ENCODE measurements around the gene HOXD11.

The HOXD11 gene

DNA sequence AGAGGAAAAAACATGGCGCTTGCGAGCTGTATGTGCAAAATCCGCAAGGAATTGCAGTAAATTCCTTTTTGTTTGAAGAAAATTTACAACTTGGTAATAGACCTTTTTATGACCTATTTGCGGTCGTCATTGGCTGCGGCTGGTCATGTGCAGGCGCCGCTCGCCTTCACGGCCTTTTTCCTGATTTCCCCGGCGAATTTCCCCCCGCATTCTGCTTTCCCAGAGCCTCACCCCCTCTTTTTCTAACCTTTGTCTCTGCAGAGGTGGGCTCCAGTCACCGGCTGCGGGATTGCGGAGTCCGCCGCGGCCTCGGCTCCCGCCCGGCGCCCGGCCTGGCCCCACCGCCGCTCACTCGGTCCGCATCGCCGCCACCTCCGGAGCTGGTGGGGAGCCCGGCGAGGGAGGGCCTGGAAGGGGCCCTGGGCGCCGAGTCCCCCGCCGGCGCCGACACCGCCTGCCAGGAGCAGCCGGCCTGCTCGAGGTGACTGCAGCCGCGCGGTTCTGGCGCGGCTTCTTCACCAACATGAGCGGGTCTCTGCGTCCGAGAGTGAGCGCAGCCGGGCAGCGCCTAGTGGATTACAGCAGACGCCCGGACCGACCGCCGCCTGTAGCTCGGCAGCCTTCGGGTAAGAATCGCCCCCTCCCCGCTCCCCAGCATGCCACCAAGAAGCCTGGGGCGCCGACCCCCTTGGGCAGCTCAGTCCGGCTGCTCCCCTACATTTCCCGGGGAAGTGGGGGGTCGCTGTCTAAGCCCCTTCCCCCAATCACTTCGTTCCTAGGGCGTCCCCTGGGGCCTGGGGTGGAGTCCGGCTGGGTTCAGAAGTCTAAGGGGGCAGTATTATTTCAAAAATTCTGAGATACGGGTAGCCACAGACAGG is 29.5 kb downstream of the HOXD11 start:
- no peak for DNase-seq

DNA sequence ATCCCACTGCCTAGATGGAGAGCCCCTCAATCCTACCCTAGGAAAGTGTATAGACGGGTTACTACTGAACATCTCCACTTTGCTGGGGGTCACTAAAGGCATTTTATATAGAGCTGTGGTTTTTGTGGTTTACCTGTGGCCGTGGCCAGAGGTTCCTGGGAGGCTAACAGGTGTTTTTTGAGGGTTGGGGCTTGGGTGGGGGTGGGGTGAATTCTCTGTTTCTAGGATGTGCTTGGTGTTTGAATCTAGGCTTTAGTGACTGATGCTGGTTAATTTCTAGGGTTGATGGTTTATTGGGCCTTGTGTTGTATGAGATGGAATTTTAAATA is 30.1 kb downstream of the HOXD11 start:
- no peak for DNase-seq

DNA sequence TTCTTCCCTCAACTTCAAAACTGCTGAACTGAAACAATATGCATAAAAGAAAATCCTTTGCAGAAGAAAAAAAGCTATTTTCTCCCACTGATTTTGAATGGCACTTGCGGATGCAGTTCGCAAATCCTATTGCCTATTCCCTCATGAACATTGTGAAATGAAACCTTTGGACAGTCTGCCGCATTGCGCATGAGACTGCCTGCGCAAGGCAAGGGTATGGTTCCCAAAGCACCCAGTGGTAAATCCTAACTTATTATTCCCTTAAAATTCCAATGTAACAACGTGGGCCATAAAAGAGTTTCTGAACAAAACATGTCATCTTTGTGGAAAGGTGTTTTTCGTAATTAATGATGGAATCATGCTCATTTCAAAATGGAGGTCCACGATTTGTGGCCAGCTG is 30.8 kb downstream of the HOXD11 start:
- no peak for DNase-seq

DNA sequence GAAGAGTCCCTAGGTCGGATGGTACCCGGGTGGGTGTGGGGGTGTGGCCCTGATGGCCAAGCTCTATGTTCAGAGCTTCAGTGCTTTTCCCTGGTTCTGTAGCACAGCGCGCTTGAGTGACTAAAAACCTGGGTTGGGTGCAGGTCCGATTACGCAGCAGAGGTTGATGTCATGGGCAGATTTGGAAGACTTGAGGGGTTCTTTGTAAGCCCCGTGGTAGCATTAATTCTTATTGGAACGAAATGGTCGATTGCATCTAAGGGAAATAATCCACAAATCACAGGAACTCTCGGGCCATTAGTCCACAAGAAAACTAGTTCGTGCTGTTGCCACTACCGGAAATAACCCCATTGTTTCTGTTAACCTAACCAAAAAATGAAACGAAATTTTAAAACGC is 31.4 kb downstream of the HOXD11 start:
- no peak for DNase-seq

DNA sequence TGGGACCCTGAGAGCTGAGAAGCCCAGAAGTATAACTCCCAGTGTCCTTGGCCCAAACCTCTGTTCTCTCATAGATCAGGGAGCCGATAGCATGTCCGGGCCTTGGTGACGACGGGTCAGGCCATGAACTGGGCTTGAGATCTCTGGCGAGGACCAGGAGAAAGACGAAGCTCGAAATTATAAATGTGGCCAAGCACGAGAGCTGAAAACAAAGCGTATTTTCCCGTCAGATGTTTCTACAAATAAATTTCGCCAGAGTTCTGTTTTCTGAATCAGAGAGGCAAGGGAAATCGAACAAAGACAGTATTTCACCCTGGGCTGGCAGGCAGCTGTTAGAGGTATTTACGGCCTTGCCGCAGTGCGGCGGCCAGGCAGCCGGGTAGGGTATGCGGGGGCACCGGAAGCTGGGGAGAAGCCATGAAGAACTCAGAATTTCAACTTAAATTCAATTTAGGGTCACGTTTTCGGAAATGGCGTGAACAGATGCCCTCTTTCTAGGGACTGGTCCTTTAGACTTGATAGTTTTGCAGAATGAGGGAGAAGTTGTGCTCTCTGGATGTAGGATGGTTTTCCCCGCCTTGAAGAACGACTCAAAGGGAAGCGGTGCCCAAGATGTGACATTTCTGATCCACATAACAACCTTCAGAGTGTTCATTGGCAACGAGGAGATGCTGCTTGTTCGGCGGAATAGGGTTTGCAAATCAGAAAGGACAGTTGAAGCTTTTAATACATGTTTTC is 32.0 kb downstream of the HOXD11 start:
- DNase-seq: no peak

DNA sequence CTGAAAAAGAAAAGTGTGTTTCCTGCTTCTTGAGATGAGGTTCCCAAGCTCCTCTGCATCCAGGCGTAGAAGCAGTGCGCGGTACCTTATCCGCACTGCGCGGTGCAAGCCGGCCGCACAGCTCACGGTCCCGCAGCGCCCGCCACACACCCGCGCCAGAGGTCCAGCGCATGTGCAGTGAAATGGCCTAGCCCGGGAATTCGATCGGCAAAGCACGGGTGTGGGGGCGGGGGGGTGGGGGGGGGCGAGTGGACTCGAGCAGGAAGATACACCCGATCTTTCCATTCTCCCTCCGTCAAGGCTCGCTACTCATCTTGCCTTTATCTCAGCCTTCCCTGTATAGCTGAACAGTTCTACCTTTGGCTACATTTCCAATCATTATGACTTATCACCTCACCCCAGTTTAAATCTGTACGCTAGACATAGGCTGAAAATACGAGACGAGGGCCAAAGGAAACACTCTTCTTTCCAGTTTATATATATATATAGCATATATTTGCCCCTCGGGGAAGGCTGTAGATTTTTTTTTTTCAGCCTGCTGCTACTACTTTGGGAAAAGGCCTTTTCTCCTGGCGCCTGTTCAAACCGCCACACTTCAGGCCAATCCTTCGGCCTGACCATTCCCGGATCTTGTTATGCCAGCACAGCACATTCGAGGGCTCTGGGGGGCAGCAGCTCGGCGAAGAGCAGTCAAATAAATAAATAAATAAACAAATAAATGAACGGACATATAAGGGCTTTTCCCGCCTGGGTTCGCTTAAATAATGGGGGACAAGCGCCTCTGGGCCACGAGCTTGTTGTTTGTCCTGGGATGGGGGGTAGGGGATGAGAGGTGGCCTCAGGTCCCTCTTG is 32.8 kb downstream of the HOXD11 start:
- DNase-seq: no peak

DNA sequence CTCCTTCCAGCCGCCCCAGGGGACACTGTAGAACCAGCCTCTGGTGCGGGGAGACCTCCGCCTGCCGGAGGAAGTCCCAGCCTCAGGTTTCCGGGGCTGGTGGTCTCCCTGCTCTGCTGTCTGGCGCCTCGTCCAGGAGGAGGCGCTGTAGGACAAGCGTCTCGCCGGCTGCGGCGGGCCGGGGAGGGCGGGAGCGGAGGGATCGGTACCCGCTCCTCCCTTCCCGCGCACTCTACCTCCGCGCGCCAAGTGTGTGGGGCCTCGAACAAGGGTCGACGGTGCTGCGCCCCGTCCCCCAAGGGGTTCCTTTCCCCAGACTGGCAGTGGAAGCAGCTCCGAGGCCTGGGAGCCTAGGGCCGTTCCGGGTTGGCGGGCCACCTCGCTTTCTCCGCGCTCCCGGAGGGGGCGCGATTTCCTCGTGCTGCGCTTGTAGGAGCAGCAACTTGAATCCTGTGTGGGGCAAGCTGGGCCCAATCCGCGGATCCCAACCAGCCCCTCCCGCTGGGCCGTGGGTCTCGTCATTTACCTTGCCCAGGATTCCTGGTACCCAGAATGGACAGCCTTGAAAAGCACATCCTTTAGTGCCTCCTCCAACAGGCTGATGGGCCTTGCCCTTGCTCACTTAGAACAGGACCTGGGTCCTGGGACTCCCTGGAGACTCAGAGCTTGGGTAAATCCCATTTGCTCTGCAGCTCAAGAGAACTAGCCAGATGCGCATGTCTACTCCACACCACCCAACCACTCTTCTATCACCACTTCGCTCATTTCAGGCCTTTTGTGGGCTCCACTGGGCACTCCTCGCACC is 33.6 kb downstream of the HOXD11 start:
- peak; percentile 80 for DNase-seq

DNA sequence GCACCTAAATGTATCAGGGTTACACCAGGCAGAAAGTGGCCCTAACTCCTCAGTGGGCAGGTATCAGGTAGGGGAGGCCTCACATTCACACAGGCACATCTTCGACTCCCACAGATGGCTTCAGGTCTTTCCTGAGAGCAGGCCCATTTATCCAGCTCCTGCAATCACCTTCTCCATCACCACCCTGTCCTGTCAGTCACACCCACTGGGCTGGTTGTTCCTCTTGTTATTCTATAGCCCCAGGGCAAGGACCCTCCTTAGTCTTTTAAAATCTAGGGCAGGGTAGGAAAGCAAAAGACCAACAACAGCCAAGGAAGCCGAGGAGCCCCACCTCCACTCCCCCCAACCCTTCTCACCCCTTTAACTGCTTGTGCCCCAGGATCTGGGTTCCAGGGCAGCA is 35.2 kb downstream of the HOXD11 start:
- DNase-seq: no peak

DNA sequence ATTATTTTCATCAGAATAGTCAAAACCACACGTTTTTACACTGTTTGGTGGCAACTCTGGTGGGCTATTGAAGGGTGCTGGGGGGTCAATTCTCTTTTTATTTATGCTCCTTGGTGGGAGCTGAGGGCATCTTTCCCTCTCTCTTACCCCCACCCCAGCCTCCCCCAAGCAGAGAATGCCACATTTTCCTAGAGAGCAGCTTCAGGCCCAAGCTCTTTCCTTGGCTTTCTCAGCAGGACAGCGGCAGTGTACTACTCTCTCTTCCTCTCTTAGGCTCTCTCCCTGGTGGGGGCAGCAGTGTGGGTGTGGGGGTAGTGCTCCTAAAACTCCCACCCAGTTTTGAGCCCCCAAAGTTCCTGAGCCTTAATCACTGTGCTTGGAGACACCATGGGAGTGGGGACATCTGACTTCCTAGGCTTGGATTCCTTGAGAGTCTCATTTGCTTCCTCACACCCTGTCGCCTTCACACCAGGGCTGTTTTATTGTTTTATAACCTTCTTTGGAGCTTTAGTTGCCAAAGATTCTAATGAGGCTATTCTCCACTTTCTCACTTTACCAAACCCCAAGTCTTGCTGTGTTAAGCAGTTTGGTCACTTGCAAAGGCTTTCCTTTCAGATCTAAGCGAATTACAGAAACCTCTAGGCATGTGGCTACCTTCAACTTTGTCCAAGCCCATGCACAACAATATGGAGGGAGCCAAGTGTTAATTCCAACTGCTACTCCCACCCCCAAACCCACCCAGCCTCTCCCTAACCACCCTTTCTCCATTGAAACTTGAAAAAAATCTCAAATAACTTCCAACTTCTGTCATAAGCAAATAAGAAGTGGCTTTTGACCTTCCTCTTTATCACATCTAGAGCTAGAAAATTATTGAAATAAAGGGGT is 38.2 kb downstream of the HOXD11 start:
- DNase-seq: no peak

DNA sequence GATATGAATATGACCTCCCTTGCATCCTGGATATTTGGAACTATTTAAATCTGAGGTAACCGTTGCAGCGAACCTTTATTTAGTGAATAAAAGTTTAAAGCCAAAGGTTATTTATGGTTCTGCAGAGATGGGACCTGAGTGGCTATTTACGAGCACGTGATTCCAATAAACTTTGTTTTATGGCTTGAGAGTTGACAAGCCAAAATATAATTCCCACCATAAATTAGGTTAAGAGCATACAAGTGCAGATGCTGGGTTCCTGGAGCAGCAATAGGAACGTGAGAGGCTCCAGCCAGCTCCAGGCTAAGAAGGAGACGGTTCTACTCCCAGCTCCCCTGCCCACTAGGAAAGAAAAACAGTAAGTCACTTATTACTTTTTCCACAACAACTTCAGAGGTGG is 39.0 kb downstream of the HOXD11 start:
- no peak for DNase-seq

DNA sequence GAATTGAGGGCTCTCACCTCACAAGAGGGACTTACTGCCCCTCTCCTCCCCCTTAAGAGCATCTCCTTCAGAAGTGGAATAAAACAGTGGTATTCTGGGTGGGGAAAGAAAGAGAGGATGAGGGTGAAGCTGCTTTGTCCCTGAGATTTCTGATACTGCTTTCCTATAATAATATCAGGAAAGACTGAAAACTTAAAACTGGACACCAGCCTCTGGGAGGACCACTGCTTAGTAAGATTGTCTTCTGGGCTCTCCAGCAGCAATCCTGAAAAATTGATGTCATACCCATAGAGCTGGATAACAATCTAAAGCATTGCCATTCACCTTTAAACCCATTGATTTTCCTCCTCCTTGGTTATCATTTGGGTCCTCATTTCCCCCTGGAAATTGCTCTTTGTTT is 39.6 kb downstream of the HOXD11 start:
- DNase-seq: no peak

DNA sequence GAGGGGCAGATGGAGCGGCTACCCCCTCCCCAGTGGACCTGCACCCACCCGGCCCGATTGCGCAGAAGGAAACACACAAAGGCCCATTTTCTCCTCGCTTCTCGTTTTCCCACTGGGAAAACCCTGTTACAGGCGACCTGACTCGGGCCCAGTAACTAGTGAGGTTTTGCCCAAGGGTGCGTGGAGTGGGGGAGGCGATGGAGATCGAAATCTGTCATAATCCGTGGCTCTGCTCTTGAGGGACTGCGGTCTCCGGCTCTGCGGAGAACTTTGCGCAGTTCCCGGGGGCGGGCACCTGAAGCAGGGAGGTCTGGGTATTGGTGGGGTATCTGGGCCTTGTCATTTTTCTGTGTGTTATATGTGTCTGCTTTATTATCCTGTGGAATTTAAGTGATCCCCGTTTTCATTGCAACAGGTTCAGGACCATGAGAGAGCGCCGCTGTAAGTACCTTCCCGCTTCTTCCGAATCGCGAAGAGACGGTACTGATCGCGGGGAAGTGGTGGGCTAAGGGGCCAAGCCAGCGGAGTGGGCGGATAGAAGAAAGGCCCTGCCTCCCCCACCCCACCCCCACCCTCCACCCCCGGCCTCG is 40.2 kb downstream of the HOXD11 start:
- DNase-seq: no peak

DNA sequence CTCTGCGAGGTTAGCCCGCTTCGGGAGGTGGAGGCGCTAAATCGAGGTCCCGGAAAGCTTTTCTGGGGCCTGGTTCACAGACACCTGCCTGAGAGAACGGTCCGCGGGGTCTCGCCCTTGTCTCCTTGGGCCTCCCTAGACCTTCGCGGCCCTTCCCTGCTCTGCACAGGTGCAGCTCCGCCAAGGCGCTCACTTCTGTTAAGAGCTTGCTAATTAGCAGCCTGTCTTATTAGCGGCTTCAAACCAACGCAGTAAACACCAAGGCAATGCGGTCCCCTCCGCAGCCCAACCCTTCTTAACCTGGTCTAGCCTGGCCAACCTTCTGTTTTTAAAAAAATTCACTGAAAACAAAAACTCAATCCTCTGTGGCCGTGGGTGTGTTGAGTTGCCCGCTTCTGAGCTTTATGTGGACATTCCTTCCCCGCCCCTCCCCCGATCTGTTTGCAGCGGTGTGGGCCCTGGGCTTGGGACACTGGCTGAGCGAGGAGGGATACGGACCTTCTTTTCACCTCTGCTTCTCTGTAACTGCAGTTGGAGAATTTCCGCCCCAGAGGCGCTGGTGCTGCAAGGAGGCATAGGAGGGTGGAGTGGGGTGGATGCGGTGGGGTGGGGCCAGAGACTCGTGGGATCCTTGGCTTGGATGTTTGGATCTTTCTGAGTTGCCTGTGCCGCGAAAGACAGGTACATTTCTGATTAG is 40.9 kb downstream of the HOXD11 start:
- no peak for DNase-seq

DNA sequence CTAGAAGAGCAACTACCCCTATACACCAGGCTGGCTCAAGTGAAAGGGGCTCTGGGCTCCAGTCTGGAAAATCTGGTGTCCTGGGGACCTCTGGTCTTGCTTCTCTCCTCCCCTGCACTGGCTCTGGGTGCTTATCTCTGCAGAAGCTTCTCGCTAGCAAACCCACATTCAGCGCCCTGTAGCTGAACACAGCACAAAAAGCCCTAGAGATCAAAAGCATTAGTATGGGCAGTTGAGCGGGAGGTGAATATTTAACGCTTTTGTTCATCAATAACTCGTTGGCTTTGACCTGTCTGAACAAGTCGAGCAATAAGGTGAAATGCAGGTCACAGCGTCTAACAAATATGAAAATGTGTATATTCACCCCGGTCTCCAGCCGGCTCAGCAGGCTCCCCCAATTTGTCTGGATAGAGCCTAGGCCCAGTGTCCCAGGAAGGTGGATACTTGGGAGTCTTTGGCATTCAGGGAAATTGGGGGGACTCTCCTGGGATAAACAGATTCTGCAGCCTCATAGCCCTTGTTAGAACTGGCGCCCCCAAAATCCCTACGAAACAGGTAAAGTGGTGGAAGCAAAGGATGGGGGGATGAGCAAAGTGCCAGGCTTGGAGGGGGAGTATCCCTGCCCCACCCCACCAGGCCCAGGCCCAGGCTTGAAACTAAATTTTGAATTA is 41.8 kb downstream of the HOXD11 start:
- DNase-seq: no peak

DNA sequence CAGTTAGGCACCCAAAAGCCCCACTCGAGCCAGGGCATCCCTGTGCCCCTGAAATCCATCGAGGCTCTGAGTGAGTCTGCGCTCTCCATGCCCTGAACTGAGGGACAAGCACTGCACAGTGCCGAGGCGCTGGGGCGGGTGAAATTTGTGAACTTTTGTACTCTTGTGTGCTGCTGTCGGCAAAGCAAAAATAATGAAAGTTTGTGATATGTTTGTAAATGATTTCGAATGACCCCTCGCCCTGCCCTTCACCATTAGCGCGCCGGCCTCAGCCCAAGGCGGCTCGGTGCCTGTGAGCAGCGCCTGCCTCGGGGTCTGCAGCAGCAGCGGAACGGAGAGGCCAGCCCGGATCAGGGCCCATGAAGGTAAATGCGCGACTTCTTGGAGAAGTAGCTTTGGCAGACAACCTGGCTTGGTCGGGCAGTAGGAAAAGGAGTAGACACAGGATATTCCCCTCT is 42.4 kb downstream of the HOXD11 start:
- no peak for DNase-seq

DNA sequence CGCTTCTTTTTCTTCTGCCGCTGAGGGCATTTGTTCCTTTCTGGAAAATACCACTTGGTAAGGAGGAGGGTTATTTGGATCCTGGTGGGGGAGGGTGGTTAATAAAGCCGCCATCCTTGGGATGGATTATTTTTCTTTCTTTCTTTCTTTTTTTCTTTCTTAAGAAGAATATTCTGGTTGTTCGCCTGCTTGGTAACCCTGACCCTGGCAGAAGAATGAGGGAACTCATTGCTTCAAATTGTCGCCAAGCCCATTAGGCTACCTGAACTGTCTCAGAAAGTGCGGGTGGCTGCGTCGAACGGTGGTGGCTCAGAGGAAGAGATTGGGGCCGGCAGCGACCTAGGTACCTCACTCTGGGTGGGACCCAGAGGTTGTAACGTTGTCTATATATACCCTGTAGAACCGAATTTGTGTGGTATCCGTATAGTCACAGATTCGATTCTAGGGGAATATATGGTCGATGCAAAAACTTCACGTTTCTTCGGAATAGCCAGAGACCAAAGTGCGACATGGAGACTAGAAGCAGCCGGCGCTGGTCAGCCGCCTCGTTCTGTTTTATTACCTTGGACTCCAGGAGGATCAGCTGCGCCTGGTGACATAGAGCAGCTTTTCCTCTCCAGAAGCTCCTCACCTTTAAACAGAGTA is 43.0 kb downstream of the HOXD11 start:
- DNase-seq: no peak

DNA sequence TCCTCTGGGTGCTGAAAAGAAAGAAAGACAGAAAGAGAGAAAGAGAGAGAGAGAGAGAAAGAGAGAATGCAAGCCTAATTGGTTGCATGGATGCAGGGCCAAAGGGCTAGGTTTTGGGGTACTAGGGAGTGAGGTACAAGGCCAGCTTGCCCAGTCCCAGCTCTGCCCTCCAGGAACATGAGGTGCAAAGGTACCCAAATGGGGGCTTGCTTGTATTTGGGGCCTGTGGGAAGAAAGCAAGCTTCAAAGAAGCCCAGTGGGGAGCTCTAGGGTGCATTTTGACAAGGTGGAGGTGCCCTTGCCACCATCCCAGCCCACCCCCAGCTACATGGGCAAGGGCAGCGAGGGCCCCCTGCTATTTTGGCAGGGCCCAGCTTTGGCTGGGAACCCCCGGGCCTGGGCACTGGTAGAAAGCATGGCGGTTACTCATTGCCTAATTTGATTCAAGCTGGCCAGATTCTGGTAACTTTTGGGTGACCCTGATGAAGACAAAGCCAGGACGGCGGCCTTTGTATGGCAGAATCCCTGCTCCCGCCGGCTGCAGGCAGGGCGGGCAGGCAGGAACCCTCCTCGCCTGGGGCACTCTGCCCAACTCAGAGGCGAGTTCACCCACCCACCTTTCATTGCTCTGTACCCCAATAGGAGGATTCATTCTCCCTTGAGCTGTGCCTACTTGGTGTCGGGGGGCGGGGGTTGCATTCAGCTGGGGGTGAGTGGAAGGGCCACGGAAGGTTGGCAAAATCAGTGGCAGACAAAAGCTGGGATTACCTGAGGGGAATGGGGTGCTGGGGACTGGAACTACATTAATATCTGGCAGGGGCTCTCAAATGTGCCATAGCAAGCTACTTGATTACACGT is 43.7 kb downstream of the HOXD11 start:
- DNase-seq: no peak
